T-helper 9 cell (primary cell): Measurements from ENCODE around the gene FBXO3.
"Not testable (repeated sequence)": the region's sequence is repeated elsewhere in the genome, so short reads cannot be mapped to it uniquely, and the experiment has no call there.

Experiments used
- DNase-seq: peaks from one replicate; pipeline ENCODE4 v3.0.0-alpha.2; 2020

Gene FBXO3

DNA sequence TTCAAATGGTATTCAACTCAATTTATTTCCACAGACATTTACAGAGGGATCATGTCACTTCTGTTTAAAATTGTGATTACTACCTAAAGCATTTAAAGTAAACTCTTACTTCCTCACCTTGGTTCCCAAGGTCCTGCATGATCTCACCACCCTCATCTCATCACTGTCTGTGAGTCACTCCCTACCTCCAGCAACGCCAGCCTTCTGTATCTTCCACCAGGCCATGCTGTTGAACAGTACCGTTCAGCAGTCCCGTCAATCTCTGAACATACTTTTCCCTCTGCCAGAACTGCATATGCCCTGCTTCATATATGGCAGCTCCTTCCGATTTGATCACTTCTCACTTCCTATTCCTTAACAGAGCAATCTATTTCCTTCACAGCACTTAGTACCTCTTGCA is 2.0 kb downstream of the FBXO3 start:
- no peak for DNase-seq

DNA sequence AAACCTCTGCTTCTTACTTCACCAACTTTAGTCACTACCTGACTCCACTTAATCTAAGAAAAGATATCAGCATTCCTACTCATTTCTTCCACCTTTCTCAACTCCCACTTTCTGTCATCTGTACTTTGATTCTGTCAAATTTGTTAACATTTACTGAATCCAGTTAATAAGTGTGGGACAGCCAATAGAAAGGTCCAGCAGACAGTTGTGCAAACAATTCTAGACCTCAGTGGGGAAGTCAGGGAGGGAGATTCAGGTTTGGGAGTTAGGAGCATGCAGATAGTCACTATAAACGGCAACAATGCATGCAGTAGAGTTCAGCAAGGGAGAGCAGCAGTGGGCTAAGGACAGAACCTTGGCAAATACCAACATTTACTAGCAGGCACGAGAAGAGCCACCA is 4.1 kb downstream of the FBXO3 start:
- DNase-seq, result no peak

DNA sequence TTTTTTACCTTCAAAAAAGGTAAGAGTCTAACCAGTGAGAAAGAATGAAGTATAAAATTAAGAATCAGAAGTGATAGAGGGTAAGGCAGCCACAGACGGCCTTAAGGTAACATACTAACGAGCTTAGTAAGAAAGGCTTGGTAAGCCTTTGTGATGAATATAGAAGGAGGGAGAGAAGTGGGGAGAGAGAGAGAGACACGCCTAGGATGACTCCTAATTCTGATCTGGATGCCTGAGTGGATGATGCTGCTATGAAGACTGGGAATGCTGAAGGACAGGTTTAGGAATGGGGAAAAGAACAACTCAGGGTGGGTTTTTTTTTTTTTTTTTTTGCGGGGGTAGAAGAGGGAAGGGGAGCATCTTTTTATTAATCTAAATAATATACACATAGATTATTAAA is 4.8 kb downstream of the FBXO3 start:
- no peak for DNase-seq

DNA sequence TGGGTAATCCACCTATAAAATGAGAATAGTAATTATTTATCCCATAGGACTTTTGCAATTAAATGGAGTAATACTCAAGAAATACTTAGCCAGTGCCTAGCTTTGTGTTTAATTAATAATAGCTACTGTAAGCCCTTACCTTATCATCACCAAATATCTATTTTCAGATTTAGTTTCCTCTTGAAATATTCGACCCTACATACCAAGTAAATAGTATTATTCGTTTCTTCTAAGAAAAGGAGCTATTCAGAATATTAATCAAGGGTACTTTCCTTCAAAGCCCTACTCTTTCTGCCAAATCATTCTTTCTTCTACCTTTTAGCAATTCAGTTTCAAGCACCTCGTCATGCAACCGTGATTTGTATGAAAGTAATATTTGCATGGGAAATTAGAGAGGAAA is 6.7 kb downstream of the FBXO3 start:
- no peak for DNase-seq

DNA sequence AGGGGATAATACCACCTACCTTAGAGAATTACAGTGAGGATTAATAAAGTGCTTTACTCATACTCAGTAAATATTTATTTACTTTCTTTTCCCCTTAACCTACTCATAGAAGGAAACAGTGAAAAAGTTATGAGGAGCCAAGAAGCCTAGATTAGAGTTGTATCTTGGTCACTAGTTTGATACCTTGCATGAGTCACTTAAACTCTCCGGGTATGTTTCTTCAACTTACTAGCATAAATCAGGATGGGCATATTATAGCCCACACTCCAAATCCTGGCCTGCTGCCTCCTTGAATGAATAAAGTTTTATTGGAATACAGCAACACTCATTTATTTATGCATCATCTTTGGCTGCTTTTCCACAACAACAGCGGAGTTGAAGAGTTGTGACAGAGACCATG is 8.2 kb downstream of the FBXO3 start:
- DNase-seq, result no peak

DNA sequence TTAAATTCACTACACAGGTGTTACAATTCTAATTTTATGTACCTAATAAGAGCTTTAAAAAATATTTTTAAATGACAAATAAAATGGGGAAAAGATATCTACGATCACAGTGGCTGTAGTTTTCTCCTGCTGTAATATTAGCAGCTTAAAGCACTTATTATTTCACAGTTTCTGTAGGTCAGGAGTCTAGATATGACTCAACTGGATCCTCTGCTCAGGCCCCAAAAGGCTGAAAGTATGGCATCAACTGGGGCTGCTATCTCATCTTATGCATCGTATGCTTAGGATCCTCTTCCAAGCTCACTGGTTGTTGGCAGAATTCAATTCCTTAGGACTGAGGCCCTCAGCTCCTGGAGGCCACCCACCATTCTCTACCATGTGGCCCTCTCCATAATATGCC is 12.8 kb downstream of the FBXO3 start:
- no peak for DNase-seq

DNA sequence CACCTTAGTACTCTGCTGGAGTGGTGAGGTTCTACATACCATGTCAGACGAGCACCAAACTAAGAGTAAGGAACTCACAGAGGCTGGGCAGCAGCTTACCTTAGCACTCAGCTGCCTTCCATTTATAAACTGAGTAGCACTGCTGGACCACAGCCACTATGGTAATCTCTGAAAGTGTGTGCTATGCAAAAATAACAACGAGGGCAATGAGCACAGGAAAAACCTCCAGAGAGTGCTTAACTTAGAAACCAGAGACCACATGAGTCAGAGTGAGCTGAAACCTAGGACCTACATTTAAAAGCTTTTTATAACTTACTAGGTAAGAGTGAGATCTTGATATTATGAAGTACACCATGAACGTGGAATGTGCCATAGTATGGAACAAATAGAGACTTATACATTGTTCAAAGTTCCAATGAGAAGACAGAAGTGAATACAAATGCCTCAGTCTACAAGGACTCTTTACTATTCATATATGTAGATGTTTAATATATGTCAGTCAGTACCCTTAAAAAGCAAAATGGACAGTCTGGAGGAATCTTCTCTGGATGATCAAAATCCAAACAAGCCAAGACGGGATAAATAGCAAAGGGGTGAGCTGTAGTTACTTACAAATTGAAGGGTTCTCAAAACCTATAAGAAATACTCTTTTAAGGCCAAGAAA is 20.9 kb downstream of the FBXO3 start:
- DNase-seq, result no peak

DNA sequence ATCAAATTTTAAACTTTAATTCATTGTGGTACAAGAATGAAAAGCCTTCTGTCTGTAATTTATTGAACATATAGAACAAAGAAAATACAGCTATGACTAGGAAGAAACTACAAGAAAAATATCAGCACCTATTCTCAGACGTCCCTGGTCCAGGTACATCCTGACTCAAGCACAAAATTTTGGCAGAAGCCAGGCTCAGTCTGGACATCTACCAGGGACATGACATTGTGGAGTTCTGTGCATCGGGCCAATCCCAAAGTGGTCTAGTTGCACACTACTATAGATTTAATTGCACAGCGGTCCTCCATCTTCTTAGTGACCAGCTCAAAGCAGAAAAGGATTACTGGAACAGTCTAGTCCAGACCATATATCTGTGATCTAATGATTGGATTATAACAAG is 22.4 kb downstream of the FBXO3 start:
- DNase-seq, result no peak

DNA sequence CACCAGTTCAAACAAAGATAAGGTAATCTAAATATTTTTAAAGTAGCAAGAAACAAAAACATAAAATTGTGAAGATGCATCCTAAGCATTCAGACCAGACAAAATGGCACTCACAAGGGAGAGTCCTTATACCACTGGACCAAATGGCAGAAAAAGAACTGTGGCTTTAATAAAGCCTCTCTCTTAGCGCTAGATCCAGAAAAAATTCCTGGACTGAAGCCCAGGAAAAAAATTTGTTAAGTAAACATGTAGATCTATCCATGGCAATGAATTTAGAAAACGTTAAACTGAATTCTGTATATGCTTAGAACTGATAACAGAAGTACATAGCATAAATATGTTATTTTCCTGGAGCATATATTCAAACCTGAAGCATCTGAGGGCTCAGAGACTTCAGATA is 26.3 kb downstream of the FBXO3 start:
- DNase-seq, result no peak

DNA sequence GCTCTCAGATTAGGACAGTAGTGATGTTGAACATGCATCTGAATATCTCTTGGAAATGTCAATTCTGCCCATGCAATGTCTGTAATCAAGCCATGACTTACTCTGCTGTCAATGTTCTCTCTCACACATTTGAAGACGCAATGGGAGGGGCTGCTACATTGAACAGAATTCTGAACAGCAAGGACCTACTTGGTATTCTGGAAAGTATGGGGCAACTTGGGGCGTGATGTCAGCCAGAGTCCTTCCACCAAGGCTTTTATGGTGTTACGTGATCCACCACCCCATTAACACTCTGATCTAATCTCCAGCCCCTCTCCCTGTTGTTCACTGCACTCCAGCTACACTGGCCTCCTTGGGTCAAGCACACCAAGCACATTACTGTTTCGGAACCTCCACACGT is 31.0 kb downstream of the FBXO3 start:
- DNase-seq, result no peak

DNA sequence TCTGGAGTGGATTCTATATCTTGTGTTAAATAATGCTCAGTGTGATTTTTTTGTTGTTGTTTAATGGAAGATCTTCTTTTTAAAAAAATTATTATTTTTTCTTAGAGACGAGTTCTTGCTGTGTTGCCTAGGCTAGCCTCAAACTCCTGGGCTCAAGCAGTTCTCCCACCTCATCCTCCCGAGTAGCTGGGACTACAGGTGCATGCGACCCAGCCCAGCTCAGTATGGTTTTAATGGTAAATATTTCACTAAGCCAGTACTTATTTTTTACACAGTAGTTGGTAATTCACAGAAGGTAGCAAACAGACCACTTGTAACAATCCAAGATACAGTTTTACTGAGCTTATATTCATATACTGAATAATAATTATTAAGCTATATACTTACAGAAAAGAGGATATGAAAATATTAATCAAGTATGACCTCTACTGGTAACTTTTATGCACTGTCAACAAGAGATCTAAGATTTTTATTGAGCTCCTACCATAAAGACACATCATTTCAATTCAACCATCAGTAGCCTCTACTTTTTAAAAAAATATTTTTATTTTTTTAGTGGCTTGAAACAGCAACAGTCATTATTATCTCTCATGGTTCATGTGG is 32.0 kb downstream of the FBXO3 start:
- no peak for DNase-seq

DNA sequence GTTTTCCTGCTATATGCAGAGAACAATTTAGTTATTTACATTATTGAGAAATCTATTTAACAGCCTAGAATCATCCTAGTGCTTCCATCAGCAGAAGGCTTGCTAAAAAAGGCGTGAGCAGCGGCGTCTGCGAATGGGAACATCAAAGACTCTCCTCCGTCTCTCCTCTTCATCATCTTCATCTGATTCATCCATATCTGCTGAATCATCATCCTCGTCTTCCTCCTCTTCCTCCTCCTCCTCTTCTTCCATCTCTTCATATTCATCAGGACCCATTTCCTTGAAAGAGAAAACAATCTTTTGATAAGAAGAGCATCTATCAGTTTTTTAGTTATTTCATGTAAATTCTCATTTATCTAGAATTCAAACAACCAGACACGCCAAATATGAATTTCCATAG is 32.5 kb downstream of the FBXO3 start:
- DNase-seq, result no peak

DNA sequence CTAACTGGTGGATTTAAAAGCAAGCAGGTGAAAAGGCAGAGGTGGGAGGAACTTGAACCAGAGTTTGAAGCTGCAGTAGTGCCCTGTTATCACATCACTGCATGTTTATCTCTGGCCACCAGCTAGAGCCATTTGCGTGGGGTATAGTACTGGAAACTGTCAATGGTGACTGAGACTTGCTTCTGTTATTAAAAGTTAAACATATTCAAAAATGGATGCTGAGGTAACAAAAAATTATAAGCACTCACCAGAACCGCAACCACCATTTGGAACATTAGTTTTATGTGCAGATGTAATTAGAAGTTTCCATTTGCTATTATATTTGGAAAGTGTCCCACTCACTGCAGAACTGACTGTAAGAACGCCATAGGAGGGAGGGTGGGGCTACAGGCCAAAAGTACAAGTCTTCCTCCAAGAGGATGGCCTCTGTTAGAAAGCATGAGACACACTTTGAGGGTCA is 36.9 kb downstream of the FBXO3 start:
- no peak for DNase-seq

DNA sequence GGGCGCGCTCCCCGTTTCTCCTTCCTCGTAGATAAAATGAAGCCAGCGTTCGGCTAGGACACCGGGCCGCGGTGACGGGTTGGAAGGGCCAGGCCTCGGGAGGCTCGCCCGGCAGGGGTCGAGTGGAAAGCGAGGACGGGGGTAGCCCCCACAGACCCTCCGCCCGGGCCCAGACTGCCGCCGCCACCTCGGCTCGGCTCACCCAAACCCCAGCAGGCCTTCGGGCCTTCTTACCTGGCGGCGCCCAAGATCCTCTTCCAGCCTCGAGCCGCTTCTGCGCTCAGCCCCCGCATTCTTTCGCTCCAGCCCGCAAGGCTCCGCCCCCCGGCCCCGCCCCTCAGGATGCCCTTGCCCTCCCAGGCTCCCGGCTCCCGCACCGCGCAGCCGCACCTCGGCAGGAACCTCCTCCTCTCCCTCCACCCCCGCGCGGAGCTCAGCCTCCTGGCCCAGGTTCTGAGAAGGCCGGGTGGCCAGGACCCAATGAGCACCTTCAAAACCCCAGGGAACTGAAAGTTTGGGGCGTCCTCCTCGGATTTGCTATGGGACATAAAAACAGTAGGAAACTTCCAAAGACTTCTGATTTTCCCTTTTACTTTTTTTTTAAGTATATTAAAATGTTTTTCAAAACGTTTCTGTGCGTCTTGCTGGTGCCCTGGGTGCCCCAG is 38.0 kb downstream of the FBXO3 start, which contains the start of gene CD59:
Gene CD59, minus strand, starts transcription at position 276 of the 665 bp plus-strand sequence. CDS start 13,978 bp downstream, outside the sequence.
- DNase-seq, result peak; percentile 91

DNA sequence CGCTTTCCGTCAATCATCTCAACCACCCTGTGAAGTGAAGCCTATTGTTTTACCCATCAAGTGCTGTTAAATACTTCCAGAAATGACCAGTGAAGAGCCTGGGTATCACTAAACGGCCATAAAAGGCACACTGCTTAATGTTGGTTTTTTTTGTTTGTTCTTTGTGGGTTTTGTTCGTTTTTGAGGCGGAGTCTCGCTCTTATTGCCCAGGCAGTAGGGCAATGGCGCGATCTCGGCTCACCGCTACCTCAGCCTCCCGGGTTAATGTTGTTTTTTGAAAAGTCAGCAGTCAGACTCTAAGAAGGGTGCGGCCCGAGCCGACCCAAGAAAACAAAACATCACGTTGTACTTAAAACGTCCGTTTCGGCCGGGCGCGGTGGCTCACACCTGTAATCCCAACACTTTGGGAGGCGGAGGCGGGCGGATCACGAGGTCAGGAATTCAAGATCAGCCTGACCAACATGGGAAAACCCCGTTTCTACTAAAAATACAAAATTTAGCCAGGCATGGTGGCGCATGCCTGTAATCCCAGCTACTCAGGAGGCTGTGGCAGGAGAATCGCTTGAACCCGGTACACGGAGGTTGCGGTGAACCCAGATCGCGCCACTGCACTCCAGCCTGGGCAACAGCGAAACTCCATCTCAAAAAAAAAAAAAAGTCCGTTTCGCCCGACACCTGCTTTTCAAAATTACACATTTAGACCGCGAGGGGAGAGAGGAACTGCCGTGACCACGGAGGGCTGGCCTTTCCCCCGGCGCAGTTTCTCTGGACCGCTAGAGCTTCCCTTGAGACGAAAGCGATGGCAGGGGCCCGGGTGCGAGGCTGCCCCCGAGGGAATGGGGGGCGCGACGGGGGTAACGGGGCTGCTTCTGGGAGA is 38.8 kb downstream of the FBXO3 start:
- peak; percentile 26 for DNase-seq

DNA sequence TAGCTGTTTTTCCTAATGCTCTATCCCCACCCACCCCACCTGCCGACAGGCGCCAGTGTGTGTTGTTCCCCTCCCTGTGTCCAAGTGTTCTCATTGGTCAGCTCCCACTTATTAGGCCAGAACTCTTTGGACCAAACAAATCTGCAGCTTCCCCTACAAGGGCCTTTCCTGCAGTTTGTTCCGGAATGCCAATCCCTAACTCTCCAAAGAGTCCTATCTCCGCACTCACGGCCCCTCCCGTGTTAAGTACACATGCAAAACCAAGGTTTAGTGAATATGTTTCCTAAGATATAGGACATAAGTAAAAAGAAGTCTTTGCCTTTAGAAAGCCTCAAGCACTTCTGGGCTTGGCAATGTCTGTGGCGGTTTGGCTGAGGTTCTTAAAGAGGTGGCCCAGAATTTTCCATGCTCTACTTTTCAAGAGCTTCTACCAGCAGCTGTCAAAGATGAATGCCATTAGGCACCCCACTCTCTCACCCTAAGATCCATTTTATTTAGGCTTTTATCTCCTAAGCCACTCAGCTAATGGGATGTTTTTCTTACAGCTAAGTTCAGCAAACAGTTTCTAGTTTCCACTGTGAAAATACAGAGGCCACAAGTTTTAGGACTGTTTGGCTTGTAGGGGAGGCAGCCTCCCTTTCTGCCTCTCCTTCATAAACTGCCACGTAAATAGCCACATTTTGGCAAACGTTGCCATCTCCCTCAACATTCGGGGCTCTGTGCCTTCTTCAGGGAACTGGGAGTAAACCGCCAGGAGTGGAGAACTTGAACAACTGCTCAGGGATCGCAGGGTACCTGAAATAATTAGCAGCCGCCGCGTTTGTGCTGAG is 39.7 kb downstream of the FBXO3 start:
- no peak for DNase-seq

DNA sequence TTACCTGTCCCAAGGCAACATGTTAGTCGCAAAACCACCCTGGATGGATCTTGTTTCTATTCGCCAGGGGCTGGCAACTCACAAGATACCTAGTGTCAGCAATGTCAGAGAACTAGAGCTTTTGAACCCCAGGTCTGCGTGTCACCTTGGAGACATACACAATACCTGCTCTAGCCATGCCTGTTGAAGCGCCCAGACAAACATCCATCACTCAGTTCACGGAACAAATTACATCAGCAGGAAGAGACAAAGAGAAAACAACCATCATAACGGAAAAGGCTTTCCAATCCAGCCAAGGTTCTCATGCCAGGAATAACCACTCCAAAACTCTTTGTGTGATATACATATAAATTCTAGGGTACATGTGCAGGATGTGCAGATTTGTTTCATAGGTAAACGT is 40.3 kb downstream of the FBXO3 start:
- DNase-seq, result no peak

DNA sequence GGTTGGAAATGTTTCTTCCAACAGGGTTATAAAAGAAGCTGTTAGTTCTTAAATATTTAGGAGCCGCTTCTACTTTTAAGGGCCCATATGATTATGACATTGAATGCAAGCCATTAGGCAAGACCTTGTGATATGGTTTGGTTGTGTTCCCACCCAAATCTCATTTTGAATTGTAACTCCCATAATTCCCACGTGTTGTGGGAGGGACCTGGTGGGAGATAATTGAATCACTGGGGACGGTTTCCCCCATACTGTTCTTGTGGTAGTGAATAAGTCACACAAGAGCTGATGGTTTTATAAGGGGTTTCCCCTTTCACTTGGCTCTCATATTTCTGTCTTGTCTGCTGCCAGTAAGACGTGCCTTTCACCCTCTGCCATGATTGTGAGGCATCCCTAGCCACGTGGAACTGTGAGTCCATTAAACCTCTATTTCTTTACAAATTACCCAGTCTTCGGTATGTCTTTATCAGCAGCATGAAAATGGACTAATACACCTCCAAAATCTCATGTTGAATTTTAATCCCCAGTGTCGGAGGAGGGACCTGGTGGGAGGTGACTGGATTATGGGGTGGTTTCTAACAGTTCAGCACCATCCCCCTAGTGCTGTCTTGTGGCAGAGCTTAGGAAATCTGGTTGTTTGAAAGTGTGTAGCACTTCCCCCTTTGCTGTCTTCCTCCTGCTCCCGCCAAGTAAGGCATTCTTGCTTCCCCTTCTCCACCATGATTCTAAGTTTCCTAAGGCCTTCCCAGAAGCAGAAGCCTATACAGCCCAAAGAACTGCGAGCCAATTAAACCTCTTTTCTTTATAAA is 42.4 kb downstream of the FBXO3 start:
- DNase-seq, result no peak

DNA sequence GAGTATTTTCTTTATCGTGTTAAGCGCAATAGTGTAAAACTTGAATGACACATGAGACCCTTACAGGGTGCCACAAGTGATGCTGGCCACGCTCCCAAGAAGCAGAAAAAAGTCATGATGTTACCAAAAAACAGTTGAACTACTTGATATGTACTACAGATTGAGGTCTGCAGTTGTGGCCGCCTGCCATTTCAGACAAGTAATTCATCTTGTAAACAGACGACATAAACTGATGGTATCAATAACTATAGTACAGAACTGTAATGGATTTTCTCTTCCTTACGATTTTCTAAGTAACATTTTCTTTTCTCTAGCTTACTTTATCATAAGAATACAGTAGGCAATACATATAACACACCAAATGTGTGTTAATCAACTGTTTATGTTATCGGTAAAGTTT is 43.6 kb downstream of the FBXO3 start:
- DNase-seq, result no peak

DNA sequence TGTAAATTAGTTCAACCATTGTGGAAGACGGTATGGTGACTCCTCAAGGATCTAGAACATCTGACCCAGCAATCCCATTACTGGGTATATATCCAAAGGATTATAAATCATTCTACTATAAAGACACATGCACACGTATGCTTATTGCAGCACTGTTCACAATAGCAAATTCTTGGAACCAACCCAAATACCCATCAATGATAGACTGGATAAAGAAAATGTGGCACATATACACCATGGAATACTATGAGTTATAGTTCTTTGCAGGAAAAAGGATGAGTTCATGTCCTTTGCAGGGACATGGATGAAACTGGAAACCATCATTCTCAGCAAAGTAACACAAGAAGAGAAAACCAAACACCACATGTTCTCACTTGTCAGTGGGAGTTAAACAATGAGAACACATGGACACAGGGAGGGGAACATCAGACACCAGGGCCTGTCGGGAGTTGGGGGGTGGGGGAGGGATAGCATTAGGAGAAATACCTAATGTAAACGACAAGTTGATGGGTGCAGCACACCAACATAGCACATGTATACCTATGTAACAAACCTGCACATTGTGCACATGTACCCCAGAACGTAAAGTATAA is 45.2 kb downstream of the FBXO3 start:
- DNase-seq, result not testable (repeated sequence)

DNA sequence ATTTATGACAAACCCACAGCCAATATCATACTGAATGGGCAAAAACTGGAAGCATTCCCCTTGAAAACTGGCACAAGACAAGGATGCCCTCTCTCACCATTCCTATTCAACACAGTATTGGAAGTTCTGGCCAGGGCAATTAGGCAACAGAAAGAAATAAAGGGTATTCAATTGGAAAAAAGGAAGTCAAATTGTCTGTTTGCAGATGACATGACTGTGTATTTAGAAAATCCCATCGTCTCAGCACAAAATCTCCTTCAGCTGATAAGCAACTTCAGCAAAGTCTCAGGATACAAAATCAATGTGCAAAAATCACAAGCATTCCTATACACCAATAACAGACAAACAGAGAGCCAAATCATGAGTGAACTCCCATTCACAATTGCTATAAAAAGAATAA is 46.8 kb downstream of the FBXO3 start:
- DNase-seq, result not testable (repeated sequence)
